Activated CD4-positive, CD25-positive, alpha-beta regulatory T cell treated with anti-CD3 and anti-CD28 coated beads, Interleukin-2, amount 50 U/mL, for 72 hours (primary cell): ENCODE measurements around the gene RAB6A.
"Not testable (repeated sequence)": the region's sequence is repeated elsewhere in the genome, so short reads cannot be mapped to it uniquely, and the experiment has no call there.

Experiments used
- DNase-seq: peaks from one replicate; pipeline ENCODE4 v3.0.0; 2021

RAB6A gene

GRCh38 chr11:73761403-73761945 lies 600 bp upstream of the RAB6A start:
- no peak for DNase-seq

- no peak for DNase-seq
These were observed 667 bp downstream of the RAB6A start for GRCh38 chr11:73760135-73760678.

GRCh38 chr11:73759610-73760134 lies 1.2 kb downstream of the RAB6A start:
- DNase-seq, result no peak

GRCh38 chr11:73758451-73758850 lies 2.4 kb downstream of the RAB6A start:
- DNase-seq, result no peak

GRCh38 chr11:73757598-73757997 lies 3.3 kb downstream of the RAB6A start:
- DNase-seq, result no peak

- DNase-seq, result no peak
These were observed 5.2 kb downstream of the RAB6A start for GRCh38 chr11:73755670-73756069.

- DNase-seq, result no peak
These were observed 6.9 kb downstream of the RAB6A start for GRCh38 chr11:73753938-73754337.

GRCh38 chr11:73752903-73753302 lies 8.0 kb downstream of the RAB6A start:
- no peak for DNase-seq

- no peak for DNase-seq
These were observed 8.5 kb downstream of the RAB6A start for GRCh38 chr11:73752216-73752867.

- not testable (repeated sequence) for DNase-seq
These were observed 10.0 kb downstream of the RAB6A start for GRCh38 chr11:73750862-73751261.

GRCh38 chr11:73750228-73750627 lies 10.6 kb downstream of the RAB6A start:
- DNase-seq, result no peak

GRCh38 chr11:73749118-73749517 lies 11.8 kb downstream of the RAB6A start:
- no peak for DNase-seq

- no peak for DNase-seq
These were observed 12.6 kb downstream of the RAB6A start for GRCh38 chr11:73748300-73748699.

- no peak for DNase-seq
These were observed 13.1 kb downstream of the RAB6A start for GRCh38 chr11:73747762-73748161.

GRCh38 chr11:73746701-73747100 lies 14.2 kb downstream of the RAB6A start:
- no peak for DNase-seq

GRCh38 chr11:73743045-73743444 lies 17.8 kb downstream of the RAB6A start:
- DNase-seq, result no peak

GRCh38 chr11:73735959-73736358 lies 24.9 kb downstream of the RAB6A start:
- DNase-seq, result not testable (repeated sequence)

- DNase-seq, result no peak
These were observed 25.9 kb downstream of the RAB6A start for GRCh38 chr11:73734993-73735392.

- DNase-seq, result not testable (repeated sequence)
These were observed 26.9 kb downstream of the RAB6A start for GRCh38 chr11:73734011-73734410.

GRCh38 chr11:73732936-73733335 lies 27.9 kb downstream of the RAB6A start:
- DNase-seq, result not testable (repeated sequence)

- no peak for DNase-seq
These were observed 31.2 kb downstream of the RAB6A start for GRCh38 chr11:73729594-73730206.

GRCh38 chr11:73728000-73728399 lies 32.9 kb downstream of the RAB6A start:
- no peak for DNase-seq

GRCh38 chr11:73726825-73727224 lies 34.0 kb downstream of the RAB6A start:
- DNase-seq, result no peak

- DNase-seq, result no peak
These were observed 43.7 kb downstream of the RAB6A start for GRCh38 chr11:73717136-73717535.
